ENCODE data around the gene PALLD. TPM values are rescaled to one million over a fixed set of nuclear protein-coding genes. Genes with fewer than 3 reads are reported as not detected.

PALLD gene
- total RNA-seq, 1 donor from 2014 or later: 93.5 TPM

DNA sequence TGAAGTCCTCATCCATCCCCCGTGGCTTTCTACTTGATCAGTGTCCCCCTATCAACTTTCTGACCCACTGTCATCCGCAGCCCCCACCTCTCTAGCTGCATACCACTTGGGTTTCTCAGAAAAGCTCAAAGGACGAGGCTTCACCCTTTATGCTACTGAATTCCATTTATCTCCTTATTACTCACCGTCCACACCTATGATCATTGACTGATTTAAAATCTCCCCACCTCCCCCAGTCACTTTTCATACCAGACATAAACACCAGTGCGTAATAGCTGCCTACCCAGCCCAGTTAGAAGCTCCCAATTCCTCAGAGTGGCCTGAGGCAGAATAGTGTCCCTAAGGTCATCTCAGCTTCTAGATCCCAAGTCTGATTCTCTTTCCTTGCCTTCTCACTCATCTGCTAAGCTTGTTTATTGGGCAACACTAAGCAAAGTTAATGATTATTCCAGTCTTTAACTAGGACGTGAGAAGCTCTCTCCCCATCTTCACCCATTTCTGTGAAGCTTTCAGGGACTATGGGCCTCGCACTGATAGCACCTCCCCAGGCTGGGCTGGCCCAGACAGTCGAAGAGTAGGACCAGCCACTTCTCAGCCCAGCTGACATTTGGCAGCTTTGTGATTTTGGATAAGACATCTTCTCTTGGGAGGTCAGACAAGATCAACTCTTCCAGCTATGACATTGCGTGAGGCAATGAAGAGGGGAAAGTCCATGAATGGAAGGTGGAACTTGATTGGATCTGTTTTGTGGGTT, 9.4 kb upstream of the PALLD start:
- no peak overlapping the region for H3K4me3 Mint-ChIP-seq
- no peaks in the 10 kb centered on the region for H3K27me3 Mint-ChIP-seq
- no peaks in the 10 kb centered on the region for H3K36me3 Mint-ChIP-seq
- peaks cover 12% of the 10 kb centered on the region for H3K4me1 Mint-ChIP-seq (ENCODE audit: unreplicated experiment)
- peaks cover 12% of the 10 kb centered on the region for H3K9me3 Mint-ChIP-seq
- TF ChIP-seq, protein P1, sequence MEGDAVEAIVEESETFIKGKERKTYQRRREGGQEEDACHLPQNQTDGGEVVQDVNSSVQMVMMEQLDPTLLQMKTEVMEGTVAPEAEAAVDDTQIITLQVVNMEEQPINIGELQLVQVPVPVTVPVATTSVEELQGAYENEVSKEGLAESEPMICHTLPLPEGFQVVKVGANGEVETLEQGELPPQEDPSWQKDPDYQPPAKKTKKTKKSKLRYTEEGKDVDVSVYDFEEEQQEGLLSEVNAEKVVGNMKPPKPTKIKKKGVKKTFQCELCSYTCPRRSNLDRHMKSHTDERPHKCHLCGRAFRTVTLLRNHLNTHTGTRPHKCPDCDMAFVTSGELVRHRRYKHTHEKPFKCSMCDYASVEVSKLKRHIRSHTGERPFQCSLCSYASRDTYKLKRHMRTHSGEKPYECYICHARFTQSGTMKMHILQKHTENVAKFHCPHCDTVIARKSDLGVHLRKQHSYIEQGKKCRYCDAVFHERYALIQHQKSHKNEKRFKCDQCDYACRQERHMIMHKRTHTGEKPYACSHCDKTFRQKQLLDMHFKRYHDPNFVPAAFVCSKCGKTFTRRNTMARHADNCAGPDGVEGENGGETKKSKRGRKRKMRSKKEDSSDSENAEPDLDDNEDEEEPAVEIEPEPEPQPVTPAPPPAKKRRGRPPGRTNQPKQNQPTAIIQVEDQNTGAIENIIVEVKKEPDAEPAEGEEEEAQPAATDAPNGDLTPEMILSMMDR (conservative IDR thresholded peaks at IDR 0.05): no peak
- DNase-seq (ENCODE audit: extremely low spot score, unreplicated experiment): no peak
- peak overlapping the region; percentile 82 for H3K27ac Mint-ChIP-seq

DNA sequence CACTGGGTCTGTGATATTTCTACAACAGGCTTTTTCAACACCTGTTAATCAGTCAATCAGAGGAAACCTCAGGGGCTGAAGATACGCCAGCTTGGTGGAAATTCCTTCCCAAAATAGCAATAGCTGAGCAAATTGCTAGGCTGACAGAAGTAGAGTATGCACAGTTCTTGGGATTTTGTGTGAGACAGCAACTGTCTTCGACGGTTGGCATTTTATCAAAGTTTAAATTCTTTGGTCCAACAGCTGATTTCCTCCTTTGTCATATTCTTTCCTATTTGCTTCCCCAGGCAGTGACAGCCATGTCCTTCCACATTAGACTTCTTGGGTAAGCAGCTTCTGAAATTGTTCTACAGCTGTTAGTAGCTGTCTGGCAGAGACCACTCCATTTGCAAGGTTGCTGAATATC, 8.0 kb upstream of the PALLD start:
- Mint-ChIP-seq H3K4me3 (no peak overlapping the region), H3K36me3 (peaks cover 3% of the 10 kb centered on the region), H3K9me3 (peaks cover 17% of the 10 kb centered on the region), H3K27me3 (no peaks in the 10 kb centered on the region), H3K4me1 (ENCODE audit: unreplicated experiment) (peaks cover 12% of the 10 kb centered on the region), H3K27ac (no peak overlapping the region)
- DNase-seq (ENCODE audit: extremely low spot score, unreplicated experiment): no peak
- TF ChIP-seq, protein P1 (conservative IDR thresholded peaks at IDR 0.05): no peak

DNA sequence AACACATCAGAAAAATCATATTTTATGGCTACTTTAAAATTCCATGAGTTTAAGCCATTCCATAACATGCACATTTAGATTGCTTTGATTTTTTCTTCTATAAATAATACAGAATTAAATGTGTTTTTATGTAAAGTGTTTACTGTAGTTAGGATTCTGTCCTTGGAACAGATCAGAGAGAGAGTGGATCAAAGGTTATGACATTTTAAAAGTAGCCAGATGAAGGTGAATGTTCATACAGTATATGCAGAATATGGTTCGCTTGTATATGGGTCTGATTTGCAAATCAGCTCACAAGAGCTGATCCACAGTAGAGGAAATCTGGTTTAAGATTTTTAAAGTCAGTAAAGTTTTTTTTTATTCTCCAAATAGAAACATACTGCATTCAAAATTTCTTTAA, 7.2 kb upstream of the PALLD start:
- Mint-ChIP-seq H3K9me3 (peaks cover 17% of the 10 kb centered on the region), H3K4me1 (ENCODE audit: unreplicated experiment) (peaks cover 8% of the 10 kb centered on the region)
- no peak for DNase-seq (ENCODE audit: extremely low spot score, unreplicated experiment)

DNA sequence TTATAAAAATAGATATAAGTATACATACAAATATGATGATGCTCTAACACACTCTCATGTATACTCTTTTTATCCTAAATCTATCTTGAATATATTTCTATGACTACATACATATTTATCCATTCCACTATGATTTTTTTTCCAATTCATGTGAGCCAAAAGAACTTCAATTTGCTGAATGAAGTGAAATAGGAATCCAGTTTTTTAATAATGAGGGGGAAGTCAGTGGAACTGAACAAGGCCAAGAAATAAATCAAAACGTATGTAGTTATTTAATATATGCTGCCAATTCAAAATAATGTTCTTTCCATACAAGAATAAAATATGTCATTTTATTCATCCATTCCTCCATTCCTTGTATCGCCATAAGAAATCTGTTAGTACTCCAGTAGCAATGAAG, 6.1 kb upstream of the PALLD start:
- no peak overlapping the region for H3K4me3 Mint-ChIP-seq
- peaks cover 3% of the 10 kb centered on the region for H3K36me3 Mint-ChIP-seq
- peaks cover 13% of the 10 kb centered on the region for H3K9me3 Mint-ChIP-seq
- TF ChIP-seq, protein P1 (conservative IDR thresholded peaks at IDR 0.05): no peak
- no peaks in the 10 kb centered on the region for H3K27me3 Mint-ChIP-seq
- DNase-seq (ENCODE audit: extremely low spot score, unreplicated experiment): no peak
- H3K4me1 Mint-ChIP-seq (ENCODE audit: unreplicated experiment): peaks cover 5% of the 10 kb centered on the region
- H3K27ac Mint-ChIP-seq: no peak overlapping the region

More for the DNA sequence above, 7.2 kb upstream of the PALLD start:
- TF ChIP-seq, protein P1 (conservative IDR thresholded peaks at IDR 0.05): no peak
- Mint-ChIP-seq H3K36me3 (peaks cover 3% of the 10 kb centered on the region), H3K27me3 (no peaks in the 10 kb centered on the region), H3K4me3 (no peak overlapping the region), H3K27ac (no peak overlapping the region)

DNA sequence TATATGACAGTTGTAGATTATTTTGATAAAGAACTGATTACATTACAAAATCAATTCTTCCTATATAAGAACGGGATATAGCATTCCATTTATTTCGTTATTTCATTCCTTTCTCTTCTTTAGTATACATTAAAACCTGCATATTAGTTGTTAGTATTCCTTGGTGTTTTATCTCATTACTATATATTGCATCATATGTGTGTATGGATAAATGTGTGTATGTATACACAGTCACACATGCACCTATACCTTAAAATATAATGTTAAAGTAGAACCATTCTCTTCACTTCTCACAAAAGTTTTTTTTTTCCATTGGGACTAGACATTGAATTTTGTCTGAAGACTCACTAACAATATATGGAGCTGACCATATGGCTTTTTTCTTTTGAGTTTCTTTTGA, 5.3 kb upstream of the PALLD start:
- H3K4me1 Mint-ChIP-seq (ENCODE audit: unreplicated experiment): peaks cover 5% of the 10 kb centered on the region

More for the DNA sequence above, 5.3 kb upstream of the PALLD start:
- TF ChIP-seq, protein P1 (conservative IDR thresholded peaks at IDR 0.05): no peak
- Mint-ChIP-seq H3K27me3 (no peaks in the 10 kb centered on the region), H3K9me3 (peaks cover 13% of the 10 kb centered on the region), H3K4me3 (no peak overlapping the region), H3K27ac (no peak overlapping the region), H3K36me3 (peaks cover 3% of the 10 kb centered on the region)
- no peak for DNase-seq (ENCODE audit: extremely low spot score, unreplicated experiment)

All from type B pancreatic cell (in vitro differentiated cells).